GM19193 (cell line): ENCODE measurements around the gene P2RX6.
A peak's percentile ranks its signal among the peaks of the same experiment; 100 is the strongest.

ENCODE experiments used
- POLR2A ChIP-seq: IDR thresholded peaks from 4 replicates; pipeline ENCODE4 v1.6.1; 2011; ENCODE audit not compliant: insufficient read depth, insufficient read length; ENCODE audit errors: extremely low read depth

The P2RX6 gene

GRCh38 chr22:20977516-20978170, 37.3 kb upstream of the P2RX6 start:
- no peak for TF ChIP-seq POLR2A

GRCh38 chr22:20978419-20978818, 36.5 kb upstream of the P2RX6 start:
- TF ChIP-seq POLR2A: no peak

GRCh38 chr22:20979243-20979809, 35.6 kb upstream of the P2RX6 start:
- no peak for TF ChIP-seq POLR2A

DNA sequence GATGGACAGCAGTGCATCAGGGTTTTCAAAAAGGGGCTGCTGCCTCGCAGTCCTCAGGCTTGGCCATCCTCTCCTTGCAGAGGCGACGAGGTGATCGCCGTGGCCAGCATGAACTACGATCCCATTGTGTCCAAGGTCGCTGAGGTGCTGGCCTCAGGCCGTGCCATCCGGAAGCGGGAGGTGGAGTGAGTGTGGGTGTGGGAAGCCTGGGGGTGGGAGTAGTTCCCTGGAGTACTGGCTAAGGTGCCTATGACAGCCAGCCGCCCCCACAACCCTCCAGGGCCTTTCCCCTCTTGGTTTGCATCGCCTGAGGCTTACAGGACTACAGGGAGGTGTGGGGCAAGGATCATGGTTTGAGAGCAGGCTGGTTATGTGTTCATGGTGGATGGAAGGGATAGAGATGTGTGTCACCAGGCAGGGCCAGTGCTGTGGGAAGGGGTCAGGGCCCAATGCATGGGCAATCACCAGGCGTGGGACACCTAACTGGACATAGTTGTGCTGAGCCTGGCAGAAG, 35.0 kb upstream of the P2RX6 start:
- TF ChIP-seq POLR2A: no peak

DNA sequence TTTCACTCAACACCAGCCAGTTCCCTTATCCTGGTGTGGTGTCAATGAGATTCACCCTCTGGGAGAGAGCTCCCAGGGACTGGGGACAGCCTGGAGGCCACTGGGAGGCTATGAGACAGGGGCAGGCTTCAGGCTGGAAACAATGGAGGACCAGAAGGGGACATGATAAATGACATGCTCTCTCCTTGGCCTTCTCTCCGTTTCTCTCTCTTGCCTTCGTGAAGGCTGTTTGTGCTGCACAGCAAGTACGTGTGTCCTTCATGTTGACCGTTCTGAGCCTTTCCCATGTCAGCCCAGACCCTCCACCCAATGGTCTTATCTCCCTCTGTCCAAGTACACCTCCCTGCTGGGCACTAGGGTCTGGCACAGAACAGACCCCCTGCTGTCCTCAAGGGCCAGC, 34.4 kb upstream of the P2RX6 start:
- no peak for TF ChIP-seq POLR2A

- TF ChIP-seq POLR2A: no peak
Measured at GRCh38 chr22:20980938-20981722, 33.8 kb upstream of the P2RX6 start.

GRCh38 chr22:20981787-20982562, 33.0 kb upstream of the P2RX6 start, which contains the start of gene LZTR1:
TSS of gene LZTR1 (plus strand) at chr22:20982297. CDS start at chr22:20982372, 75 bp downstream.
- peak; percentile 98 for TF ChIP-seq POLR2A

GRCh38 chr22:20982563-20982882, 32.4 kb upstream of the P2RX6 start:
- no peak for TF ChIP-seq POLR2A

GRCh38 chr22:20983081-20983771, 31.7 kb upstream of the P2RX6 start:
- no peak for TF ChIP-seq POLR2A

DNA sequence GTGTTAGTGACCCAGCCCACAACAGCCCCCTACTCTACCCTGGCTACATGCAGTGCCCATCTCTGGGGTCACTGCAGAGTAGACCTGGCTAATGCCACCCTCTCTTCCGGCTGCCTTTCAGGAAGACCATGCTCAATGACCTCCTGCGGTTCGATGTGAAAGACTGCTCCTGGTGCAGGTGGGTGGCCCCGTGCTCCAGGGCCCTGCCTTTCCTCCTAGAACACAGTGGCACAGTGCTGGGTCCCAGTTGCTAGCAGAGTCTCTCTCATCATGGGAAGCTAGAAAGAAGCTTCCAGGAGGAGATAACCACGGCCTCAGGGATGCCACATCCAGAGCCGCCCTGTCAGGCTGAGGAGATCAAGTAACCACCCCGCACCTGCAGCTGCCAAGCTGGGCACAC, 29.2 kb upstream of the P2RX6 start:
- TF ChIP-seq POLR2A: no peak

- no peak for TF ChIP-seq POLR2A
Measured at GRCh38 chr22:20986365-20986764, 28.6 kb upstream of the P2RX6 start.

GRCh38 chr22:20987375-20987774, 27.6 kb upstream of the P2RX6 start:
- no peak for TF ChIP-seq POLR2A

- TF ChIP-seq POLR2A: no peak
Measured at GRCh38 chr22:20988573-20989322, 26.2 kb upstream of the P2RX6 start.

DNA sequence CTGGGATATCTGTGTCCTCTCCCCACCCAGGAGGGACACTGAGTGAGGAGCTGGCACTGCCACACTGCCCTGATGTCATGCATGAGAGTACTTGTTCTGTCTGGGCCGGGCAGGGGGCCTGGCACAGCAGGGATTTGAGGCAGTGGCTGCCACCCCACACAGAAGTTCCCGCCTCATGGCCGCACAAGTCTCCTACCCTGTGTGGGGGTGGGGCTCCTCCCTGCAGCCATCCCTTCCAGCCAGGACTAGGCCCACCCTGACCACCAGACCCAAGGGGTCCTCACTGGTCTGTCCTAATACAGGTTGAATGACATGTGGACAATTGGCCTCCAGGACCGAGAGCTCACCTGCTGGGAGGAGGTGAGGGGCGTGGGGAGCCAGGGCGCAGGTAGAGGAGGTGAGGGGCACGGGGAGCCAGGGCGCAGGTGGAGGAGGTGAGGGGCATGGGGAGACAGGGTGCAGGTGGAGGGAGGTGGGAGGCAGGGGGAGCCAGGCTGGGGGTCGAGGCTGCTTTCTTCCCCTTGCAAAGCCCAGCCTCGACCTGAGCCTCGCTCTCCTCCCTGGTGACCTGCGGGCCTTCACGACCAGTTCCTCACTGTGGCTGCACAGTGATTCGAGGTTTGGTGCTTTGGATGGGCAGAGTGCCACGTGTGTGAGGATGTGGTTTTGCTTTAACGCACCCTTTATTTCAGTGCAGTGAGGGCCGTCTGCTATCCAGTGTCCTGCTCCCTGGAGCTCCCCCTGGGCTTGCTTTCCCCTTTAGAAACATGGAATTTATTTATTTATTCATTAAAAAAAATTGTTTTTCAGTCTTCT, 25.4 kb upstream of the P2RX6 start:
- no peak for TF ChIP-seq POLR2A
